Stimulated activated CD8-positive, alpha-beta memory T cell treated with anti-CD3 and anti-CD28 coated beads, Interleukin-15, amount 100 ng/mL, for 48 hours (primary cell): ENCODE results near the gene ZNF536.

Experiments
- DNase-seq, 2 donors: peaks; one replicate each; pipeline ENCODE4 v3.0.0-alpha.2; 2020; ENCODE audit warnings: low read depth in 2 of 2

ZNF536 gene

DNA sequence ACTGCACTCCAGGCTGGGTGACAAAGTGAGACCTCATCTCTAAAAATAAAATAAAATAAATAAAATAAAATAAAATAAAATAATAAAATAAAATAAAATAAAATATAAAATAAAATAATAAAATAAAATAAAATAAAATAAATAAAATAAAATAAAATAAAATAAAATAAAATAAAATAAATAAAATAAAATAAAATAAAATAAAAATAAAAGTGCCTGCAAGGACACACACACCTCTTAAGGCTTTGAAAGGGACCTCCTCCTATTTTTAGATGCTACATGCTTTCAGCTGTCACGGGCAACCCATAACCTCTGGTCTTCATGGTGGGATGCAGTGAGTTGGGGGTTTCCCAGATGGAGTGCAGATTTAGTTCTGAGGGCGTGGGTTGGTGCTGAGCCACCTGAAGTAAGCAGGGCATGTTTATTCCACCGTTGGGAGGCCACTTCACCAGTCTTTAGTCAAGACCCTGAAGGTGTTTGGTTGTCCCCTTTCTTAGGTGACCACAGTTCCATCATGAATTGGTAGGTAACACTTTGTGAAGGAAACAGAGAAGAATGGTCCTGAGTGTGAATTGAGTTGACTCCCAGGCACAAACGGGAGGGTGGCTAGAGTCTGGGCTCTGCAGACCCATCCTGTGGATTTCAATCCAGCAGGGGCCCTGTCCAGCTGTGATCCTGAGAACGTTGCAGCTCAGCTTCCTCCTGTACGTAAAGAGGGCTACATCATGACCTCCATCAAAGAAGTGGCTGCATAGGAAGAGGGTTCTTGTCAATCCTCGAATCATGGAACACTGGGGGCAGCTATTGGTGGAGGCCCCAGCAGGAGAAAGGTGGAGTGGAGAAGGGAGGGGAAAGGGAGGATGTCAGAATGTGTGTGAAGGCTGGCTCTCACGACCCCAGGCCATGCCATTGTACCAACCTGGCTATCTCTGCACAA lies 234.2 kb downstream of the ZNF536 start:
- no peak for DNase-seq
